ENCODE results near the gene GDF10. TPM values are rescaled to one million over a fixed set of nuclear protein-coding genes. Genes with fewer than 3 reads are reported as not detected.
A peak's percentile ranks its signal among the peaks of the same experiment; 100 is the strongest.

Gene GDF10
- total RNA-seq, 2 donors from 2014 or later = 1.5 to 18.6 TPM

GRCh38 chr10:47359101-47359500, 59.1 kb downstream of the GDF10 start:
- no peak for DNase-seq (ENCODE audit: low spot score)
- intact Hi-C loops (cut with DNase I) = no loop called here

DNA sequence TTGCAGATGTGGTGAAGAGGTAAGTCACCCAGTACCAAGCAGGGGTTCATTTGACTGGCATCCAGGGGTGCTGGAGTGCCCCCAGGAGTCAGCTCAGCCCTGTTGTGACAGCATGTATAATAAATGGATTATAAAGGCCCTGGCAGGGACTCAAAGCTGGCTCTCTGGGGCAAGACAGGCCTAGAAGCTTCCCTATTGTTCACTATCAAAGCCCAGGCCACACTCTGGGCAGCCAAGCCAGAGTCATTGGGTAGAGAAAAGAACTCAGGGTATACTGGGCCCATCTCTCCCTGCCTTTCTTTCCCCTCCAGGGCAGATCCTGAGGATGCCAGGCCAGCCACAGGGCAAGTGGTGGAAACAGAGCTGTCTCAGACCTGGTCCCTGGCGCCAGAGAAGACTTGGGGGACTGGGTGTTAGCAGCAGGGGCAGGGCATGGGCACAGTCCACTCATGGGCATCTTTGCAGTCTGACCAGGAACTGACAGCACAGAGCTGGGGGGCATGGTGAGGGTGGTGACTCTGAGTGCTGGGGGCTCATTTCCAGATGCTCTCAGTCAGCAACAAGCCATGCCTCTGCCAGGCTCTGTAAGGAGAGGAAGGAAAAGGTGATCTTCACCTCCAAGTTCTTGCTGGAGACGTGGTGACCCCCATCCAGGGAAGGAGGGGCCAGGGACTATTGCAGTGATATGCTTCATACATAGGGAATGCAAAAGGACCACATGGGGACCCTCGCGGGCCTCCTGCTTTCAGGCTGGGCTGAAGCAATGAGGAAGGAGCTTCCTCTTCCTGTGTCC, 59.8 kb downstream of the GDF10 start:
- intact Hi-C loops (cut with DNase I) = no loop called here
- DNase-seq (ENCODE audit: low spot score) = peak; percentile 45

GRCh38 chr10:47360419-47361040, 60.5 kb downstream of the GDF10 start:
- peak; percentile 60 for DNase-seq (ENCODE audit: low spot score)
- intact Hi-C loops (cut with DNase I) = no loop called here

GRCh38 chr10:47361293-47361692, 61.3 kb downstream of the GDF10 start:
- DNase-seq (ENCODE audit: low spot score) = peak; percentile 80
- intact Hi-C loops (cut with DNase I) = no loop called here

DNA sequence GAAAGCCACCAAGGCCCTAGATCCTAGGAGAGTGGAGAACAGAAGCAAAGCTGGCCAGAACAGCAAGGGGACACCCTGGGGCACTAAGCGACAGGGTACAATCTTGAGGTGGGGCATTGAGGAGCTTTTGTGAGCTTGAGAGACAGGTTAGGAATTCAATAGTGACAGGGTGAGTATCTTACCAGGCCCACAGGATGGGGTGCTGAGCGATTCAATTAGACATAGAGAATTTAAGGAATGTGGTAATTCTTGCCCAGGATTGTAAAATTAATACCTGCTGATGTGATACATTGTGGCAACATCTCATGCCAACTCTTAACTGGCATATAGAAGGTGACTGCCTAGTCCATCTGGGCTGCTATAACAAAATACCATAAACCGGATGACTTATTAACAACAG, 62.2 kb downstream of the GDF10 start:
- intact Hi-C loops (cut with DNase I) = no loop called here
- no peak for DNase-seq (ENCODE audit: low spot score)

Other genes with a start within 250 kb of the GDF10 start
- gene GDF2, start 22.3 kb downstream of the GDF10 start, total RNA-seq = not detected
- not detected for gene RBP3, start 48.2 kb downstream of the GDF10 start, total RNA-seq
- gene ZNF488, start 84.1 kb downstream of the GDF10 start, total RNA-seq = not detected
- not detected for gene ANXA8, start 183.9 kb downstream of the GDF10 start, total RNA-seq
- not detected for gene FAM25G, start 191.5 kb downstream of the GDF10 start, total RNA-seq
- gene AGAP9, start 223.4 kb downstream of the GDF10 start, total RNA-seq = 1 to 10 TPM; 3.7 to 5.8 TPM